ENCODE measurements around the gene UBE2H.
"Not testable (repeated sequence)": the region's sequence is repeated elsewhere in the genome, so short reads cannot be mapped to it uniquely, and the experiment has no call there.

The UBE2H gene

GRCh38 chr7:129798616-129799349 is 154.0 kb downstream of the UBE2H start:
- no peak for DNase-seq
- Histone ChIP-seq H3K9me3 (replicated peaks; ENCODE audit: insufficient read depth, low read length) (no peaks in the 10 kb centered on the region), H3K9me2 (replicated peaks; ENCODE audit: insufficient read depth, low read length) (no peaks in the 10 kb centered on the region), H3K27ac (ENCODE audit: low read length) (no peak overlapping the region), H3K79me2 (ENCODE audit: low read length) (no peaks in the 10 kb centered on the region), H3K4me1 (ENCODE audit: low read length) (no peaks in the 10 kb centered on the region), H3K36me3 (replicated peaks; ENCODE audit: insufficient read depth, low read length) (no peaks in the 10 kb centered on the region), H3K27me3 (replicated peaks; ENCODE audit: insufficient read depth, low read length) (no peaks in the 10 kb centered on the region), H4K20me1 (ENCODE audit: insufficient read depth, low read length) (no peaks in the 10 kb centered on the region), H3K9ac (ENCODE audit: low read length) (no peak overlapping the region), H3K4me2 (ENCODE audit: low read depth, low read length) (no peak overlapping the region), H3K4me3 (ENCODE audit: low read length) (no peak overlapping the region), H2AFZ (ENCODE audit: low read length) (no peak overlapping the region), H3F3A (ENCODE audit: insufficient read depth, low read length) (no peaks in the 10 kb centered on the region)
- TF ChIP-seq CTCF (IDR thresholded peaks at IDR 0.05; ENCODE audit: low read length), result no peak
- no peak for TF ChIP-seq EZH2 (optimal IDR thresholded peaks at IDR 0.05; ENCODE audit: low read depth, low read length)
- no peak for TF ChIP-seq EZH2phosphoT487 (IDR thresholded peaks at IDR 0.05; ENCODE audit: low read length)

- no peak overlapping the region for H3K4me2 ChIP-seq (ENCODE audit: low read depth, low read length)
- H3K4me3 ChIP-seq (ENCODE audit: low read length), result no peak overlapping the region
- no peaks in the 10 kb centered on the region for H3K9me3 ChIP-seq (replicated peaks; ENCODE audit: insufficient read depth, low read length)
- no peaks in the 10 kb centered on the region for H3K4me1 ChIP-seq (ENCODE audit: low read length)
- H3F3A ChIP-seq (ENCODE audit: insufficient read depth, low read length), result no peaks in the 10 kb centered on the region
- H3K9me2 ChIP-seq (replicated peaks; ENCODE audit: insufficient read depth, low read length), result no peaks in the 10 kb centered on the region
- no peak overlapping the region for H3K9ac ChIP-seq (ENCODE audit: low read length)
- no peaks in the 10 kb centered on the region for H4K20me1 ChIP-seq (ENCODE audit: insufficient read depth, low read length)
- H2AFZ ChIP-seq (ENCODE audit: low read length), result no peak overlapping the region
- no peak for DNase-seq
- H3K79me2 ChIP-seq (ENCODE audit: low read length), result no peaks in the 10 kb centered on the region
- H3K36me3 ChIP-seq (replicated peaks; ENCODE audit: insufficient read depth, low read length), result no peaks in the 10 kb centered on the region
- TF ChIP-seq EZH2 (optimal IDR thresholded peaks at IDR 0.05; ENCODE audit: low read depth, low read length), result no peak
- TF ChIP-seq CTCF (IDR thresholded peaks at IDR 0.05; ENCODE audit: low read length), result no peak
- TF ChIP-seq EZH2phosphoT487 (IDR thresholded peaks at IDR 0.05; ENCODE audit: low read length), result no peak
- no peak overlapping the region for H3K27ac ChIP-seq (ENCODE audit: low read length)
- H3K27me3 ChIP-seq (replicated peaks; ENCODE audit: insufficient read depth, low read length), result no peaks in the 10 kb centered on the region
These were observed 155.5 kb downstream of the UBE2H start for GRCh38 chr7:129797214-129797789.

DNA sequence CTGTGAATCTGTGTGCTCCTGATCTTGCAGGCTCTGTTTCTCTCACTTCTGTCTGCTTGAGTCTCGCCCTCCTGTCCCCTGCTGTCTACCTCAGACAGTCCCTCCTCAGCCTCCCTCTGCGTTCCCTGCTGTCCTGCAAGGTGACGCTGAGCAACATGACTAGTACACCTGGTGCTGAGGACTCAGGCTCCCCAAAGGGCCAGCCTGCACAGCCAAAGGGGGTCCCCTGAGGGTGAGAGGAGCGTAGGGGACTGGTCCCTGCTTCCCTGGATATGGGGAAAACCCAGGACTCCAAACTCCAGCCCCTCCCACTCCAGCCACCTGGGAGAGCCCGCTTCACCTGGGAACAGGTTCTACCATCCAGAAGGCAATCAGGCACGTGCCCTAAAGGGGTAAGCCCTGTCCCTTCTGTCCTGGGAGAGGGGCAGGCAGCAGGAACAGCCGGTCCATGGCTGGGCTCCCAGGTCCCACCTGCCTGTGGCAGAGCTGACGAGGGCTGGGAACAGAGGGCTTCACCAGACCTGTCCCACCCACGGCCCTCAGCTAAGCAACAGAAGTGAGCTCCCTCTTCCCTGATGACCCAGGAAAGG is 156.5 kb downstream of the UBE2H start:
- no peak for DNase-seq
- Histone ChIP-seq H3K27ac (ENCODE audit: low read length) (no peak overlapping the region), H3K9me2 (replicated peaks; ENCODE audit: insufficient read depth, low read length) (no peaks in the 10 kb centered on the region), H2AFZ (ENCODE audit: low read length) (no peak overlapping the region), H3K9ac (ENCODE audit: low read length) (no peak overlapping the region), H3K9me3 (replicated peaks; ENCODE audit: insufficient read depth, low read length) (no peaks in the 10 kb centered on the region), H3F3A (ENCODE audit: insufficient read depth, low read length) (no peaks in the 10 kb centered on the region), H3K4me3 (ENCODE audit: low read length) (no peak overlapping the region), H3K4me1 (ENCODE audit: low read length) (no peaks in the 10 kb centered on the region), H3K4me2 (ENCODE audit: low read depth, low read length) (no peak overlapping the region), H3K36me3 (replicated peaks; ENCODE audit: insufficient read depth, low read length) (no peaks in the 10 kb centered on the region), H4K20me1 (ENCODE audit: insufficient read depth, low read length) (no peaks in the 10 kb centered on the region), H3K27me3 (replicated peaks; ENCODE audit: insufficient read depth, low read length) (no peaks in the 10 kb centered on the region), H3K79me2 (ENCODE audit: low read length) (no peaks in the 10 kb centered on the region)
- no peak for TF ChIP-seq EZH2phosphoT487 (IDR thresholded peaks at IDR 0.05; ENCODE audit: low read length)
- TF ChIP-seq CTCF (IDR thresholded peaks at IDR 0.05; ENCODE audit: low read length), result no peak

DNA sequence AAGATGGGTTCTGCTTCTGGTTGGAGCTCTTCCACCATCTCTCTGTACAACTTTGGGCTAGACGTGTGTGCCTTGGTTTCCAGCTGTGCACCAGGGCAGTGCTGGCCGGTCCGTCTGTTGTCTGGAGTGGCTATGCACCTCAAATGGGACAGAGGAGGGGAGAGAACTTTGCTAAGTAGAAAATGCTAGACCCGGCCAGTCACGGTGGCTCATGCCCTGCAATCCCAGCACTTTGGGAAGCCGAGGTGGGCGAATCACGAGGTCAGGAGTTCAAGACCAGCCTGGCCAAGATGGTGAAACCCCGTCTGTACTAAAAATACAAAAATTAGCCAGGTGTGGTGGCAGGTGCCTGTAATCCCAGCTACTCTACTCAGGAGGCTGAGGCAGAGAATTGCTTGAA is 158.3 kb downstream of the UBE2H start:
- not testable (repeated sequence) for H2AFZ ChIP-seq (ENCODE audit: low read length); H3F3A ChIP-seq (ENCODE audit: insufficient read depth, low read length); H3K36me3 ChIP-seq (replicated peaks; ENCODE audit: insufficient read depth, low read length); DNase-seq; H3K79me2 ChIP-seq (ENCODE audit: low read length); H4K20me1 ChIP-seq (ENCODE audit: insufficient read depth, low read length); H3K27me3 ChIP-seq (replicated peaks; ENCODE audit: insufficient read depth, low read length); H3K9ac ChIP-seq (ENCODE audit: low read length); H3K9me3 ChIP-seq (replicated peaks; ENCODE audit: insufficient read depth, low read length); H3K4me2 ChIP-seq (ENCODE audit: low read depth, low read length); H3K9me2 ChIP-seq (replicated peaks; ENCODE audit: insufficient read depth, low read length); H3K4me1 ChIP-seq (ENCODE audit: low read length); H3K4me3 ChIP-seq (ENCODE audit: low read length); H3K27ac ChIP-seq (ENCODE audit: low read length)

Measured in MM.1S (cell line).